Measurements from ENCODE around the gene SULT1A4. TPM values are rescaled to one million over a fixed set of nuclear protein-coding genes. Genes with fewer than 3 reads are reported as not detected.
"Not testable (repeated sequence)": the region's sequence is repeated elsewhere in the genome, so short reads cannot be mapped to it uniquely, and the experiment has no call there.

SULT1A4 gene
- total RNA-seq, 1 experiment from 2014 or later, result 8.5 TPM

GRCh38 chr16:29506308-29506707 lies 46.6 kb downstream of the SULT1A4 start, which contains the start of gene NPIPB12:
TSS of gene NPIPB12 (minus strand) at chr16:29506408.
- DNase-seq; H3K27me3 ChIP-seq (ENCODE audit: control insufficient read depth, insufficient read depth, low read length); H3K36me3 ChIP-seq (replicated peaks; ENCODE audit: control insufficient read depth, insufficient read depth, low read length); H3K4me3 ChIP-seq (ENCODE audit: insufficient read depth, low read depth, low read length): not testable (repeated sequence)

Other genes starting within 250 kb of the SULT1A4 start
- 0.03 and 0.37 TPM in 2 replicates for gene NPIPB11, start 53.2 kb upstream of the SULT1A4 start, total RNA-seq (2014; rRNA removed; shearing (Covaris generic))
- 30.0 and 32.6 TPM in 2 replicates for gene BOLA2, start 5.6 kb upstream of the SULT1A4 start, total RNA-seq (2014; rRNA removed; shearing (Covaris generic))
- gene SLX1B, start 5.4 kb upstream of the SULT1A4 start, total RNA-seq (2014; rRNA removed; shearing (Covaris generic)), result 39.3 and 71.9 TPM in 2 replicates
- gene NPIPB12, start 46.5 kb downstream of the SULT1A4 start, total RNA-seq (2014; rRNA removed; shearing (Covaris generic)), result 5.9 and 14.5 TPM in 2 replicates
- gene SPN, start 203.3 kb downstream of the SULT1A4 start, total RNA-seq (2014; rRNA removed; shearing (Covaris generic)), result 0.48 and 0.59 TPM in 2 replicates
- 165 and 173 TPM in 2 replicates for gene QPRT, start 219.3 kb downstream of the SULT1A4 start, total RNA-seq (2014; rRNA removed; shearing (Covaris generic))

Data from H7 (cell line).